AG09319 (cell line): ENCODE results near the gene SNUPN.

ENCODE experiments used
- DNase-seq: peaks from one replicate; pipeline ENCODE4 v3.0.0-alpha.2; 2010; ENCODE audit warnings: low read depth; ENCODE audit errors: extremely low read depth
- CTCF ChIP-seq: IDR thresholded peaks from 2 replicates; pipeline ENCODE4 v1.5.1; 2011; ENCODE audit warnings: low read depth, mild to moderate bottlenecking, inconsistent platforms, low read length, moderate library complexity

The SNUPN gene

DNA sequence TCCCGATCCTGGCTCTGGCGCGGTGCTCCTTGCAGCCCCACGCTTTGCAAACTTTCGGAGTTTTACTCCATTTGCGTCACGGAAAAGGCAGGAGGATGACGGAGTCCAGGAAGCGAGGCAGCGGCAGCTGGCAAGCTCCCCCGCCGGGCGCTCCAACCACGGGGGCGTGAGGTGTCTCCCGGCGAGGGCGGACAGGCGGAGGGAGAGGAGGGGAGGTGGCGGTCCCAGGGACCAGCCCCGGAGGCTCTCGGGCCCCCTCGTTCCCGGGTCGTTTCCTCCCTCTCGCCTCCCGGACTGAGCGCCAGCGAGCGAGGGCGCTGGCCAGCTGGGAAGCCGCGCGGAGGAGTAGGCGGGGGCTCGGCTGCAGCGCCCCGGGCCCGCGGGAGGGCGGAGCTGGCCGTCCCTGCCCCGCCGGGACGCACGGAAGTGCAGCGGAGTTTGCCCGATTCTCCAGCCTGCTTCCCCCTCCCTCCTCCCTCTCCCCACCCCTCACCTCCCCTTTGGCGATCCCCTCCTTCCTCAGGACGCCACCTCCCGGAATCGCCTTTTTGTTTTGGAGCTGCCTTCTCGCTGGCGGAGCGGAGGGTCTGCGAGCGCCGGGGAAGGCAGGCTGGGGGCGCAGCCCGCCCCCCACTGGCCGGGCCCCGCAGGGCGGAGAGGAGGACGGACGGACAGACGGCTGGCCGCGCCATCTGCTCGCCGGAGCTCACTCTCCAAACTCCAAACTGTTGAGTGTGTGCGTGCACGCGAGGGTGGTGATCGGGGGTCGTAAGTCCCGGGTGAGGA is 22.0 kb upstream of the SNUPN start, which contains the start of gene SNX33:
Gene SNX33, plus strand, starts transcription at position 543 of the 786 bp plus-strand sequence. CDS start 1,191 bp downstream, outside the sequence.
- peak; percentile 66 for DNase-seq
- peak; percentile 34 for TF ChIP-seq CTCF

DNA sequence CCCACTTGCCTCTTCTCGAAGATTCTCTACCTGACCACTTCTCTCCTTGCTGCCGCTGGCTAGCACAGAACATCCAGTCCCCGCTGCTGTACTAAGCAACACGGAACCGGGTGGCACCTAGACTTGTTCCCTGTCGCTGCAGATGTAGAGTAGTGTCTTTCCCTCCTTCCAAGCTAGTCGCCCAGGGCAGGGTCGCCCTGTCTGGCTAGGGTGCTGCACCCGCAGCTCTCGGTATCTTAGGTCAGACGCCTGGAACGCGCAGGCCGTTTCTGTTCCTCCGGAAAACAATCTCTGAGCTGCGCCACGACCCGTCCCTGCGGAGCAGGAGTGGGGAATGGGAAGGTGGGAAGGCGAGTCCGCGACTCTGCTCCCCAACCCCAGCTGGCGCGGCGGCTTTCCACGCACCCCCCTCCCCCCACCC is 21.4 kb upstream of the SNUPN start:
- no peak for TF ChIP-seq CTCF
- DNase-seq = no peak

DNA sequence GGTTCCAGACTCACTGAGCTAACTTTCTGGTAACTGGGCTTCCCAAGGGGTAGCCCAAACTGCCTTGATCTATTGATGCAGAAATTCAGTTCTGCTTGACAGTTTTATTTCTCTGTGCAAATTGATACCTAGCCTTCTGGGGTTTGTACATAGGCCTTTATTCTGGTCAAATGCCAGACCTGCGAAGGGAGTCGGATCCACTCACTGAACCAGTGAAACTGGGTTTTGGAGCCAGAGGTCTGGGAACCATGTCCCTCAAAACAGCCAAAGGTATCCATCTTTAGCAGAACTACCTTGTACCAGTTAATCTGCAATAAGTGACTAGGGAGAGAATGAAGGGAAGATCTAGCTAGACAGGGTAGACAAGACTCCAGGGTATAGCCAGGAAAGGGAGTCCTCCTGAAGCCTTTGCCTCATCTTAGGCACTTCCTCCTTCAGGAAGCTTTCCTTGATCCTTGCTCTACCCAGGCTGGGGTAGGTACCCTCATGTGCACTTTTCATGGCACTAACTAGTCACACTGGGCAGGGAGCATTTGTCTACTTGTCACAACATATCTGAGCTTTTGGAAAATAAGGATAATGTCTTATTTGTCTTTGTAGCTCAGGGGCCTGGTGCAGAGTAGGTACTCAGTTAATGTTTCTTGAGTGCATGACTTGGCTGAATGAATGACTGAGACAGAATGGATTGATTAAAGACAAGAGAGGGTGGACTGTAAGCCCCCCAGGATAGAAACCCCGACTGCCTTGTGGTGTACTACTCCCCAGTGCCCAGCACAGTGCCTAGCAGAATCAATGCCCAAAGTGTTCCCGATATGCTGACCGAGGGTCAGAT is 20.8 kb upstream of the SNUPN start:
- DNase-seq = no peak
- TF ChIP-seq CTCF = no peak

GRCh38 chr15:75644376-75644775 is 18.9 kb upstream of the SNUPN start:
- TF ChIP-seq CTCF = no peak
- DNase-seq = no peak

GRCh38 chr15:75641603-75642002 is 16.1 kb upstream of the SNUPN start:
- DNase-seq = no peak
- TF ChIP-seq CTCF = no peak

GRCh38 chr15:75641179-75641503 is 15.6 kb upstream of the SNUPN start:
- DNase-seq = no peak
- TF ChIP-seq CTCF = no peak
